Muscle of back (tissue), 11 donors: ENCODE measurements around the gene TEX2. TPM values are rescaled to one million over a fixed set of nuclear protein-coding genes. Genes with fewer than 3 reads are reported as not detected.
"Not testable (repeated sequence)": the region's sequence is repeated elsewhere in the genome, so short reads cannot be mapped to it uniquely, and the experiment has no call there.

Experiments
- DNase-seq, 3 donors: peaks; one replicate each; pipeline versions ENCODE4 v3.0.0 to v3.0.0-alpha.2; 2013
- polyA plus RNA-seq, 10 donors: library from polyadenylated mRNA; unstranded; fragments of 120-200 nt; gene quantifications; one replicate each; pipeline ENCODE4 v1.2.1, GENCODE V29; 2013; ENCODE audit not compliant: insufficient read length in 10 of 10

Gene TEX2
- polyA plus RNA-seq, 10 donors = 17.9 to 24.7 (median 20.8) TPM

- DNase-seq = peak; percentile 73 to 89 (median 75)
Observed at GRCh38 chr17:64146418-64147109, 116.5 kb downstream of the TEX2 start.

GRCh38 chr17:64145751-64146417 lies 117.2 kb downstream of the TEX2 start:
- peak; percentile 97 to 99 (median 99) for DNase-seq

GRCh38 chr17:64145375-64145750 lies 117.7 kb downstream of the TEX2 start:
- no peak for DNase-seq

GRCh38 chr17:64139542-64139941 lies 123.5 kb downstream of the TEX2 start:
- DNase-seq = no peak

- DNase-seq = no peak
Observed at GRCh38 chr17:64138441-64138840, 124.6 kb downstream of the TEX2 start.

- DNase-seq = no peak
Observed at GRCh38 chr17:64135000-64135399, 128.1 kb downstream of the TEX2 start.

- DNase-seq = no peak
Observed at GRCh38 chr17:64134216-64134970, 128.7 kb downstream of the TEX2 start.

- peak in 2 of 3 donors; percentile 68 to 75 for DNase-seq
Observed at GRCh38 chr17:64133546-64134215, 129.4 kb downstream of the TEX2 start.

- no peak for DNase-seq
Observed at GRCh38 chr17:64131606-64132270, 131.3 kb downstream of the TEX2 start.

- no peak for DNase-seq
Observed at GRCh38 chr17:64130559-64131001, 132.5 kb downstream of the TEX2 start.

- DNase-seq = peak; percentile 93 to 97 (median 93)
Observed at GRCh38 chr17:64129765-64130558, 133.1 kb downstream of the TEX2 start, which contains the start of gene ERN1. Gene ERN1, minus strand, starts transcription at chr17:64130144. Its CDS starts 115 bp downstream, at chr17:64130029.

GRCh38 chr17:64129515-64129764 lies 133.6 kb downstream of the TEX2 start:
- DNase-seq = no peak

- no peak for DNase-seq
Observed at GRCh38 chr17:64128787-64129514, 134.1 kb downstream of the TEX2 start.

- DNase-seq = no peak
Observed at GRCh38 chr17:64126918-64127317, 136.1 kb downstream of the TEX2 start.

- DNase-seq = no peak
Observed at GRCh38 chr17:64125937-64126336, 137.1 kb downstream of the TEX2 start.

GRCh38 chr17:64124609-64125008 lies 138.5 kb downstream of the TEX2 start:
- no peak for DNase-seq

- no peak for DNase-seq
Observed at GRCh38 chr17:64123114-64123513, 139.9 kb downstream of the TEX2 start.

GRCh38 chr17:64120972-64121786 lies 141.9 kb downstream of the TEX2 start:
- DNase-seq = not testable (repeated sequence)

GRCh38 chr17:64120159-64120810 lies 142.8 kb downstream of the TEX2 start:
- DNase-seq = no peak
